Transverse colon (tissue), 4 donors: ENCODE results near the gene CDYL. TPM values are rescaled to one million over a fixed set of nuclear protein-coding genes. Genes with fewer than 3 reads are reported as not detected.

Source experiments
- DNase-seq: peaks from one replicate; pipeline ENCODE4 v3.0.0-alpha.2; 2019
- H3K27ac ChIP-seq, 4 donors: fragments of 200-600 bp; sonication (generic); 2 replicates each; pipeline ENCODE4 v1.5.1; 2016 to 2018; ENCODE audit warnings: inconsistent platforms in 4 of 4
- H3K27me3 ChIP-seq: fragments of 200-600 bp; sonication (generic); 2 replicates; pipeline ENCODE4 v1.5.1; 2017; ENCODE audit warnings: inconsistent platforms
- H3K36me3 ChIP-seq, 4 donors: fragments of 200-600 bp; sonication (generic); 2 replicates each; pipeline ENCODE4 v1.5.1; 2017 to 2019; ENCODE audit warnings: inconsistent platforms in 4 of 4
- H3K4me1 ChIP-seq, 4 donors: fragments of 200-600 bp; sonication (generic); 2 replicates each; pipeline ENCODE4 v1.5.1; 2017 to 2020; ENCODE audit warnings: inconsistent platforms in 4 of 4
- H3K4me3 ChIP-seq, 4 donors: fragments of 200-600 bp; sonication (generic); 1 replicate in 1 of 4; 2 replicates in 3 of 4; pipeline versions ENCODE4 v1.5.1 to v1.6.1; 2017 to 2019; ENCODE audit warnings: inconsistent platforms in 4 of 4
- H3K9me3 ChIP-seq, 2 donors: fragments of 200-600 bp; sonication (generic); 2 replicates each; pipeline ENCODE4 v1.5.1; 2017 to 2019; ENCODE audit warnings: inconsistent platforms in 2 of 2
- CTCF ChIP-seq, 5 experiments: fragments of 200-600 bp in 3 of 5; fragments of 450-650 bp in 2 of 5; sonication (generic) in 3 of 5; IDR thresholded peaks; 1 replicate in 2 of 5; 2 replicates in 3 of 5; pipeline ENCODE4 v1.5.1; 2016 to 2017; ENCODE audit warnings: antibody characterized with exemption in 5 of 5, inconsistent platforms in 3 of 5, mild to moderate bottlenecking in 2 of 5, moderate library complexity in 1 of 5
- EP300 ChIP-seq: sonication (generic); formaldehyde crosslinking; IDR thresholded peaks from one replicate; pipeline ENCODE4 v1.6.1; 2017; ENCODE audit warnings: antibody characterized with exemption, low read depth
- POLR2A ChIP-seq: fragments of 450-650 bp; IDR thresholded peaks from one replicate; pipeline ENCODE4 v1.6.1; 2016; ENCODE audit warnings: antibody characterized with exemption, mild to moderate bottlenecking, moderate library complexity
- POLR2AphosphoS5 ChIP-seq, 3 donors: sonication (generic); formaldehyde crosslinking; IDR thresholded peaks; one replicate each; pipeline ENCODE4 v1.6.1; 2016; ENCODE audit warnings: antibody characterized with exemption in 3 of 3
- WGBS, 2 donors: methylation state at CpG; one replicate each; pipeline ENCODE4 v1.1.5; 2018; ENCODE audit warnings: low coverage in 1 of 2; 5-methylcytosine and 5-hydroxymethylcytosine counted together
- in situ Hi-C, 4 donors: fragments of 200-750 bp; cut with MboI; loops; one replicate each; pipeline versions ENCODE4 v1.15.0 to v1.15.1; 2017; ENCODE audit warnings: low sequenced_read_pairs in 3 of 4, low pct_ligation_motif_present in 1 of 4, low pct_unique_long_range_greater_than_20kb in 1 of 4
- intact Hi-C: fragments of 100-400 bp; cut with DNase I; formaldehyde crosslinking; loops from one replicate; pipeline ENCODE4 v1.15.1; 2023; ENCODE audit warnings: low total_unique reads
- total RNA-seq, 4 donors: library from RNA; depleted of rRNA; stranded (reverse); fragments of >200 nt; gene quantifications; one replicate each; pipeline ENCODE4 v1.1.0, GENCODE V29; 2016

CDYL gene
- total RNA-seq, 4 donors from 2014 or later = 23.6 to 40.8 (median 30.0) TPM

GRCh38 chr6:4948781-4949450 lies 172.7 kb downstream of the CDYL start:
- Histone ChIP-seq H3K4me1 (no peaks in the 10 kb centered on the region), H3K4me3 (no peak overlapping the region), H3K9me3 (no peaks in the 10 kb centered on the region), H3K36me3 (peaks cover 0 to 10% (median 5%) of the 10 kb centered on the region in 4 donors), H3K27me3 (no peaks in the 10 kb centered on the region), H3K27ac (no peak overlapping the region)
- 92% methylated on average over 15 of the region's 15 CpGs; no CpG with 5 or more reads in 1 of the 2 donors for WGBS, 2 donors
- TF ChIP-seq CTCF (IDR thresholded peaks at IDR 0.05) = no peak
- no peak for TF ChIP-seq EP300
- no peak for TF ChIP-seq POLR2A
- TF ChIP-seq POLR2AphosphoS5 (IDR thresholded peaks at IDR 0.05) = no peak
- DNase-seq = no peak
- intact Hi-C loops (no loop called here), in situ Hi-C loops (loop anchor here in 1 of 4 donors (25.0 kb wide), 1 partner anchor 637 kb away; no protein-coding TSS in a partner anchor)

GRCh38 chr6:4950076-4950475 lies 173.9 kb downstream of the CDYL start:
- in situ Hi-C loops = no loop called here
- no peak for DNase-seq
- intact Hi-C loops = no loop called here
- Histone ChIP-seq H3K4me1 (no peaks in the 10 kb centered on the region), H3K4me3 (no peak overlapping the region), H3K27ac (no peak overlapping the region), H3K27me3 (no peaks in the 10 kb centered on the region), H3K9me3 (no peaks in the 10 kb centered on the region), H3K36me3 (peaks cover 0 to 20% (median 9%) of the 10 kb centered on the region in 4 donors)
- 60 to 94% methylated on average over 1 to 11 of the region's 11 CpGs for WGBS, 2 donors
- no peak for TF ChIP-seq POLR2A
- no peak for TF ChIP-seq CTCF (IDR thresholded peaks at IDR 0.05)
- TF ChIP-seq POLR2AphosphoS5 (IDR thresholded peaks at IDR 0.05) = no peak
- no peak for TF ChIP-seq EP300

GRCh38 chr6:4950836-4951533 lies 174.8 kb downstream of the CDYL start:
- Histone ChIP-seq H3K4me3 (no peak overlapping the region), H3K27ac (no peak overlapping the region), H3K36me3 (peaks cover 0 to 18% (median 9%) of the 10 kb centered on the region in 4 donors), H3K4me1 (no peaks in the 10 kb centered on the region), H3K27me3 (no peaks in the 10 kb centered on the region), H3K9me3 (no peaks in the 10 kb centered on the region)
- WGBS, 2 donors = 87 to 100% methylated on average over 3 to 14 of the region's 14 CpGs
- intact Hi-C loops (no loop called here), in situ Hi-C loops (no loop called here)
- DNase-seq = no peak
- no peak for TF ChIP-seq EP300

- H3K27ac ChIP-seq = no peak overlapping the region
- H3K4me3 ChIP-seq = no peak overlapping the region
- intact Hi-C loops (no loop called here), in situ Hi-C loops (no loop called here)
- H3K4me1 ChIP-seq = no peaks in the 10 kb centered on the region
- TF ChIP-seq EP300 = no peak
- TF ChIP-seq CTCF (IDR thresholded peaks at IDR 0.05) = no peak
- no peak for TF ChIP-seq POLR2A
- no peak for TF ChIP-seq POLR2AphosphoS5 (IDR thresholded peaks at IDR 0.05)
- no peaks in the 10 kb centered on the region for H3K27me3 ChIP-seq
- no peak for DNase-seq
- peaks cover 0 to 17% (median 7%) of the 10 kb centered on the region in 4 donors for H3K36me3 ChIP-seq
- no peaks in the 10 kb centered on the region for H3K9me3 ChIP-seq
- whole genome bisulfite sequencing, 2 donors = 97 to 100% methylated on average over 2 to 12 of the region's 12 CpGs
These were observed 177.2 kb downstream of the CDYL start for GRCh38 chr6:4953440-4953839.
